ENCODE data around the gene TERB1.

DNA sequence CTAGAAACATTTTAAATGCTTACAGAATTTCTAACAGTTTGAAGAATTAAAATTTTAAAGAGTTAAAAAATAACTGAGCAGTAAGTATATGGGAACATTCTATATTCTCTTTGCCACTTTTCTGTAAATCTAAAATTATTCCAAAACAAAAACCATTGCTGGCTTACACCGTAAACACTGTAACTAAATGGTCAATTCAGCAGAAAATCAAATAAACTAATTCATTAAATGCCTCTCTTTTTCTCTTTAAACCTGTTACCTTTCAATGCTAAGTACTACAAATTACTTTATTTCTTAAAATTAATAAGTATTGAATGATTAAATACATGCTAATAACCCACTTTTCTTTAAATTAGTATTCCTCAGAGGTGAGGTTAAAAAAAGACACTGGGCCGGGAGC, 14.0 kb downstream of the TERB1 start:
- TF ChIP-seq, protein P1, sequence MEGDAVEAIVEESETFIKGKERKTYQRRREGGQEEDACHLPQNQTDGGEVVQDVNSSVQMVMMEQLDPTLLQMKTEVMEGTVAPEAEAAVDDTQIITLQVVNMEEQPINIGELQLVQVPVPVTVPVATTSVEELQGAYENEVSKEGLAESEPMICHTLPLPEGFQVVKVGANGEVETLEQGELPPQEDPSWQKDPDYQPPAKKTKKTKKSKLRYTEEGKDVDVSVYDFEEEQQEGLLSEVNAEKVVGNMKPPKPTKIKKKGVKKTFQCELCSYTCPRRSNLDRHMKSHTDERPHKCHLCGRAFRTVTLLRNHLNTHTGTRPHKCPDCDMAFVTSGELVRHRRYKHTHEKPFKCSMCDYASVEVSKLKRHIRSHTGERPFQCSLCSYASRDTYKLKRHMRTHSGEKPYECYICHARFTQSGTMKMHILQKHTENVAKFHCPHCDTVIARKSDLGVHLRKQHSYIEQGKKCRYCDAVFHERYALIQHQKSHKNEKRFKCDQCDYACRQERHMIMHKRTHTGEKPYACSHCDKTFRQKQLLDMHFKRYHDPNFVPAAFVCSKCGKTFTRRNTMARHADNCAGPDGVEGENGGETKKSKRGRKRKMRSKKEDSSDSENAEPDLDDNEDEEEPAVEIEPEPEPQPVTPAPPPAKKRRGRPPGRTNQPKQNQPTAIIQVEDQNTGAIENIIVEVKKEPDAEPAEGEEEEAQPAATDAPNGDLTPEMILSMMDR (IDR thresholded peaks at IDR 0.05) = no peak
- TF ChIP-seq POLR2A (IDR thresholded peaks at IDR 0.05) = no peak

Measured in lower leg skin (tissue), 3 donors.